22Rv1 (cell line): Measurements from ENCODE around the gene EME1.

Experiments used
- H3K27ac ChIP-seq: fragments of 450-650 bp; 2 replicates; pipeline ENCODE4 v1.5.1; 2017
- CTCF ChIP-seq: fragments of 450-650 bp; IDR thresholded peaks from 2 replicates; pipeline ENCODE4 v1.5.1; 2017; ENCODE audit warnings: mild to moderate bottlenecking
- ZFX ChIP-seq: fragments of 450-650 bp; IDR thresholded peaks from 2 replicates; pipeline ENCODE4 v1.6.1; 2017; ENCODE audit warnings: antibody characterized with exemption, borderline replicate concordance

EME1 gene

GRCh38 chr17:50365649-50366393 is 7.2 kb upstream of the EME1 start:
- no peak overlapping the region for H3K27ac ChIP-seq
- no peak for TF ChIP-seq ZFX
- no peak for TF ChIP-seq CTCF

GRCh38 chr17:50367401-50367800 is 5.6 kb upstream of the EME1 start:
- no peak overlapping the region for H3K27ac ChIP-seq
- TF ChIP-seq CTCF (no peak), ZFX (no peak)

- TF ChIP-seq ZFX (no peak), CTCF (no peak)
- H3K27ac ChIP-seq: no peak overlapping the region
These were observed 3.0 kb upstream of the EME1 start for GRCh38 chr17:50370052-50370451.

GRCh38 chr17:50371526-50371925 is 1.5 kb upstream of the EME1 start:
- H3K27ac ChIP-seq: 0 out of 2 replicates have a peak overlapping the region, but pooled peaks have one; percentile 85

GRCh38 chr17:50372222-50372757 is 739 bp upstream of the EME1 start:
- peak overlapping the region; percentile 85 for H3K27ac ChIP-seq
- TF ChIP-seq CTCF (no peak), ZFX (no peak)

More at GRCh38 chr17:50371526-50371925, 1.5 kb upstream of the EME1 start:
- TF ChIP-seq ZFX: no peak
- no peak for TF ChIP-seq CTCF

- TF ChIP-seq CTCF (no peak), ZFX (no peak)
- H3K27ac ChIP-seq: peak overlapping the region; percentile 85
These were observed 676 bp downstream of the EME1 start for GRCh38 chr17:50373705-50374104.

GRCh38 chr17:50375858-50376538 is 3.0 kb downstream of the EME1 start:
- no peak for TF ChIP-seq ZFX
- no peak for TF ChIP-seq CTCF
- H3K27ac ChIP-seq: no peak overlapping the region
